GM18499 (cell line): Measurements from ENCODE around the gene ITPKB.
A peak's percentile ranks its signal among the peaks of the same experiment; 100 is the strongest.
"Not testable (repeated sequence)": the region's sequence is repeated elsewhere in the genome, so short reads cannot be mapped to it uniquely, and the experiment has no call there.

Experiments used
- ATAC-seq: cut with Tn5 transposase; IDR thresholded peaks from one replicate; pipeline ENCODE4 v1.9.1; 2021; ENCODE audit warnings: moderate number of reproducible peaks; ENCODE audit not compliant: insufficient read depth, unreplicated experiment

ITPKB gene

DNA sequence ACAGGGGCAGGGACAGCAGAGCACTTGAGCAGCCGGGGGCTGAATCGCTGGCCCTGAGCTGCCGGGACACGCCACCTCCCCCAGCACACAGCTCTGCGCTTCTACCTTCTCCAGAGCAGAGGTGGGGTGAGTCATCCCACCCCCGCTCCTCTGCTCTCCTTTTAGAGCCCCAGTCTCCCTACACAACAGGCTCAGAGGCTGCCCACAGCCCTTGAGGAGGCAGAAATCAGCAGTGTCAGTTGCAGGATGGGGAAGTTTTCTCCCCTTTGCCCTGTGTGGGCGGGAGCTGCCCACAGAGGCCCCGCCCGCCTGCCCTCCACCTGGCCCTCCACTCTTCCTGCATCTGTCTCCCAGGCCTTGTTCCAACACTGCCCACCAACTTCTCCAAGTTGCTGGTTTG is 95.9 kb downstream of the ITPKB start:
- peak; percentile 49 for ATAC-seq

DNA sequence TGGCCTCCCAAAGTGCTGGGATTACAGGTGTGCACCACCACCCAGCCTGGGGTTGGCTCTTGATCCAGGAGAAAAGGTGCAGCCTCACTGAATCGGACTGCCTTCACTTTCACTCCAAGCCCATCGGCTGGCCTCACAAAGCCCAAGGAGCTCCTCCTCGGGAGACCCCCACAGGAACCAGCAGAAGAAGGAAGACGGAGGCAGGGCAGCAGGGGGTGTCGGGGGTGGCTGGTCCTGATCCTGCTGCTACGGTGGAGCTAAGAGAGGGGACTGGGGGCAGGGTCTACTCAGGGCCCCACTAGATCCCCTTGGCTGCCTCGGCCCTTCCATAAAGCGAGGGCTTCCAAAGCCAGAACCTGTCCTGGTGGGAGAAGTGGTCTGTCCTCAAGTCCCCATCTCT is 96.7 kb downstream of the ITPKB start:
- ATAC-seq = no peak

DNA sequence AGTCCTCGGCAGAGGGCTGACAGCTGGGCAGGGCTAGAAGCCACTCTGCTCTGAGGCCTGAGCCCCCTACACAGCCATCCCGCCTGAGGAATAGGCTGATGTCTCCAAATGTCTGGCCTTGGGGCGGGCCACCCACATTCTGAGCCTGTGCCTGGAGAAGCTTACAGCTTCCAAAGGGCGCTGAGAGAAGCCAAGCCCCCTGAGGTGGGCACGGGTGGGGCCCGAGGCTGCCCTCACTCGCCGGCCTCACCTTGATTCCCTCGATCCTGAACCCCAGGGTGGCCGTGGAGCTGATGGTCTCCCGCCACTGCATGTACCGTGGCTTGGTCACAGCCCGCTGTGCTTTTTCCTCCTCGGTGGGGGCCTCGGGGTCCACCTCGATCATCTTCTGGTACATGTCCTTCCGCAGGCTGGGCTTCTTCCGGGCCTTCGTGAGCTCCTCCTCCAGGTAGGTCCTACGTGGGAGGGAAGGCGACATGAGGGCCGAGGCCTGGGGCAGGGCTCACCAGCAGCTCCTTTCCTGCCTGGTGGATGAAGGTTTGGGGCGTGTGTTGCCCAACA is 97.3 kb downstream of the ITPKB start:
- no peak for ATAC-seq

DNA sequence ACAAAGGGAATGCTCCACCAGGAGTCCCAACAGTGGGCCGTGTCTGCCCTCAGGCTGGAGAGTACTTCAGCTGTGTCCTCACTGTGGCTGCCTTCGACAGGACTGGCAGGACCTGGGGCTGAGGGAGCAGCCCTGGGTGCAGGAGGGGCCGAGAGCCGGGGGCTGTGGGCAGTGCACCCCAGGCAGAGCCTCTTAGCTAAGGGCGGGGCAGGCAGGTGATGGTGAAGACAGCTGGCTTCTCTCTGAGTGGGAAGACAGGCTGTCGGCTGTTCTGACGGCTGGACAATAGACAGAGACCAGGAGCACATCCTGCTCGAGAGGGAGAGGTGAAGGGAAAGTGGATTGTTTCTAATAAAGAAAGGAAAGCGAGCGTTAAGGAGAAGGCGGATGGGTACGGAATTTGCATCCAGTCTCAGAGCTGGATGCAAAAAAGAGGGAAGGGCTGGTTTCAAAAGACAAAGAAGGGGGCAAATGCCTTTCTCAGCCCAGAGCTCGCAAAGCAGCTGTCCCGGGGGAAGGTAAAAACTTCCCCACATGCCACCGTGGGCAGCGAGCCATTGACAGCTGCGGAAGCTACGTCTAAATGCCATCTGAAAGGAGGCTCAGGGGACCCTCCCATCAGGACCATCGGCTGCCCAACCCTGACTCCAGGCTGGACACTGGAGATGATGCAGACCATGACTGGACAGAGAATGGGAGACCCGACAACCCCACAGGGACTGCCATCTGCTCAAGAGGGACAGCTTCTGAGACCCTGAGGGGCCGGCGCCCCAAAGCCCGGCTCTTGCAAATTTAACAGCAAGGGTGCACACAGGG is 98.6 kb downstream of the ITPKB start:
- ATAC-seq = no peak

DNA sequence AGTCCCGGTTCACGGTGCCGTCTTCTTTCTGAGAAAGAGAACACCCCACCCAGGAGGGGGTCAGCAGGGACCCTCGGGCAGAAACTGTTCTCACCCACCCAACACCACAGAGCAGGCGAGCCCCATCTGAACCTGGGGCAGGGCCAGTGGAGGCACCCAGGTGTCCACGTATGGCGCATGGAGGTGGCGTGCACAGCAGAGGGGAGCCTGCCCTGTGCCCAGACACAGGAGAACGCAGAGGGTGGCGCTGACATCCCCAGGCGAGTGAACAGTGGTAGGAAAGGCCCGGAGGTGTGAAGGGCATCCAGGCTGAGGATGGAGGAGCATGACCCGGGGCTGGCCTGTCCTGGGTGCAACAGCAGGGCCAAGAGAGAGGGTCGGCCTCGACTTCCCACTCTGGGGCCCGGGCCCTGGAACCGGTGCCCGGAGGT is 99.4 kb downstream of the ITPKB start:
- ATAC-seq = no peak

DNA sequence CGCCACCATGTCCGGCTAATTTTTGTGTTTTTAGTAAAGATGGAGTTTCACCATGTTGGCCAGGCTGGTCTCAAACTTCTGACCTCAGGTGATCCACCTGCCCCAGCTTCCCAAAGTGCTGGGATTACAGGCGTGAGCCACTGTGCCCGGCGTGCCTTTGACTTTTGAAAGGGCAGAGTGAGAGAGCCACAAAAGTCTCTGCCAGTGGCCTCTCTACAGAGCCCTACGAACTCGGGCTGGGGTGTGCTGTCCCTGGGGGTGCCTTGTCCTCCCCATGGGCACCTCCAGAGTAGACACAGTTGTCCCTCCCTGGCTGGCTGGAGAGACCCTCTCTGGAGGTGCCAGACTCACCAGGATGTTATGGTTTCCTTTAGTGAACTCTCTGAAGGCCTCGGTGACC is 99.9 kb downstream of the ITPKB start:
- ATAC-seq = not testable (repeated sequence)

DNA sequence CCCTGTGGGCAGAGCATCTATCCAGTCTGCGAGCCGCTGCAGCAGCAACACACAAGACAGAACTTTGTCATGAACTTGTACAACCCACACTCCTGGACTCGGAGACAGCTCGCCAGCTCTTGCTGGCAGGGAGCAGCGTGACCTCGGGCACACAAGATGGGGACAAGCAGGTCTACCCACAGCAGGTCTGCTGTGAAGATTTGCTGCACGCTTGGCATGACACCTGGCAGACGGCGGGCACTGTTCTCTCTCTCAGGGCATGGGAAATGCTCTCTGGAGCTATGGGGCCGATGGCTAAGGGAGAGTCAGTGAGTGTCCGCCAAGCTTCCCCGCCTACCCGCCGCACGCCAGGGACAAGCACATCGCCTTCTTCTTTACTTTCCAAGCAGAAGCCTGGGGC is 100.5 kb downstream of the ITPKB start:
- no peak for ATAC-seq

DNA sequence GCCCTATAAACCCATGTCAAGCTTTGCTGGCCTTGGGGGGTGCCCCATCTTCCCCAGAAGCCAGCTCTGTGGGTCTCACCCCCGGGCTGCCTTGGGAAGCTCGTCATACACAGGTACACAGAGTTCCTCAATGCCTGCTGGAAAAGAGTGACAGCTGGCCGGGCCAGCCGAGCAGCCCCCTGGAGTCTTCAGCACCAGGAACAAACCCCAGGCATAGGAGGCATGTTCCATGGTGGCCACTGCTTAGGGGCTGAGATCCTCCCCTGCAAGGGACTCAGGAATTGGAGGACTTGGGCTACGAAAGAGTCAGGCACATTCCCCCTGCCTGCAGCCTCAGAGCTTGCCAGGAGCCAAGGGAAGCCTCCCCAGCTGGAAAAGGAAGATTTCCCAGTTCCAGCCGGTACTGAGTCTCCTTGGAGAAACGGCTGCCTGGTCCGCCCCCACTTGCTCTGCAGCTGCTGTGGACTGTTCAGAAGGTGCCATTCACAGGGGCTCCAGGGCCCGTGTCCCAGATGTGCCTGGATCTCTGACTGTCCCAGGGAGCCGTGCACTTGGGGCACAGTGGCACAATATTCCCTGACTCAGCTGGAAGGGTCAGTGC is 101.0 kb downstream of the ITPKB start:
- no peak for ATAC-seq

DNA sequence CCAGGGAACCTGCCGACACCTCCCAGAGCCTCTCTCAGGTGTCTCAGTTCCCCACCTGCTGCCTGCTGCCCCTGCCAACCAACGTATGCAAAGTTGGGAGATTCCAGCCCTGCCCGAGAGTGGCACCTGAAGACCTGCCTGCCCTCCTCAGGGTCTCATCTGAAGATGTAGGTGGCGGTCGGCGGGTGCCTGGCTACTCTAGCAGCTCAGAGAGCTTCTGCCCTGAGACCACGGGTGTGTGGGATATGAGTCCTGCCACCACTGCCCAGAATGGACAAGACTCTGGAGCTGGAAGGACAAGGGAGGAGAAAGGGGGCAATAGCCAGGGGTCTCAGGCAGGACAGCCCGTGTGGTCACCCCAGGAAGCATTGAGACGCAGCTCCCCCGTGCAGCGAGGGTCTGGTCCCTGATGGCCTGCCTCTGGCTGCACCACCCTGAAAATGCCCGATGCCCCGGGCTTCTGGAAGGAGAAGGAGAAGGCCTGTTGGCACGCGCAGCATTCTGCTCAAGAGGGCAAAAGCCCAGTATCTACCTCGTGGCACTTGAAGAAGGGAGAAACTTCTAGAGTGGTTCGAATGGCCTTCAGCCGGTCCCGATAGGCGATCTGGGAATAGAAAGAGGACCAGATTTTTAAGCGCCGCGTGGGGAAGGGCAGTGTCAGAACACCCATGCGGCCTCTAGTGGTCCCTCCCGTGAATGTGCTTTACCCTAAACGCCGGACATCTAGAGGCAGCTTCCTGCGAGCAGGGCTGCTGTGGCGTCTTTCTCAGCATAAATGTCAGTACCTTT is 101.7 kb downstream of the ITPKB start:
- no peak for ATAC-seq

DNA sequence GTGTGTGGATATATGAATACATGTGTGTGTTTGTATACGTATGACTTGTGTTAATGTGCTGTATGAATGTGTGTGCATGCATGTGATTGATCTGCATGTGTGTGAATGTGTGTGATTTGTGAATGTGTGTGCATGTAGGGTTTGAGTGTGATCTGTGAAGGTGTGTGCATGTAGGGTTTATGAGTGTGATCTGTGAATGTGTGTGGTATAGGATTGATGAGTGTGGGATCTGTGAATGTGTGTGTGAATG is 102.3 kb downstream of the ITPKB start:
- no peak for ATAC-seq

DNA sequence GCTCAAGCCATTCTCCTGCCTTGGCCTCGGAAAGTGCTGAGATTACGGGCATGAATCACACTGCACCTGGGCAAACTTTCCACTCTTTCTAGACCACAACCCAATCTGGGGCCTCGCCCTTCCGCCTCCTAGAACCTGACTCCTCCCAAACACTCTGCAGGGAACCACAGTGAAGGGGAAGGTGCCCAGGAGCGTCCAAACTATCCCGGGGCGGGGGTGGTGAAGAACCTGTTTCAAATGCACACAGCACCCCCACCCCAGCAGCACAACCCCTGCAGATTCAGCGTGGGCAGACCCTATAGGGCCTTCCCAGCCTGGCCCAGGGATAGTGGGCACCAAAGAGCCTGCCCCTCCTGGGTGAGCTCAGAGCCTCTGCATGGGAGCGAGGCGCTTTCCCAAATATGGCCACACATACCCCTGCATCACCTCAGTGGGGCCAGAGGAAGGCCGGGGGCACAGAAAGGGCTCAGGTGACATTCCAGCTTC is 103.6 kb downstream of the ITPKB start:
- ATAC-seq = no peak

DNA sequence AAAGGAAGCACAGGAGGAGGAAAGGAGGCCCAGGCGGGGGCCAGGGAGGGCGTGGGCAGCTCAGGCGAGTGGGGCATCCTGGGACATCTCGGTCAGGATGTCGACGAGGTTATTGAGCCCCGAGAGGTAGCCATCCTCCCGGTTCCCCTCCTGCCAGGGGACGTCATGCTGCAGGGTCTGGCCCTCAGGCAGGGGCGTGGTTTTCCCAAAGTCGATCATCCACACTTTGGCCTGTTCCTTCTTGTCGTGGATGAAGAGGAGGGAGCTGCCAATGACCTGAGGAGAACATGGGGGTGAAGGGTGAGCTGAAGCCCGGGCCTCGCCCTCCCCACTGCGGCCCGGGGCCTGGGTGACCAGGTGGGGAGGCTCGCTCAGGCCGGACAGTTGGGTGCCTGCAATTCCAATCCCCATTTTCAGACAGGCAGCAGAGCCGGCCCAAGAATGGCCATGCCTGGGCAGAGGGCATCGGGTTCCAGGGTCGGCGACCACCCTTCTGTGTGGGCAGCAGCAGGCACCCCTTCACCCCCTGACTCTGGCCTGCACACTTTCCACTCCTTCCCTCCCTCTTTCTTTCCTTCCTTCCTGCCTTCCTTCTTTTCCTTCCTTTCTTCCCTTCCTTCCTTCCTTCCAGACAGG is 104.4 kb downstream of the ITPKB start:
- no peak for ATAC-seq

DNA sequence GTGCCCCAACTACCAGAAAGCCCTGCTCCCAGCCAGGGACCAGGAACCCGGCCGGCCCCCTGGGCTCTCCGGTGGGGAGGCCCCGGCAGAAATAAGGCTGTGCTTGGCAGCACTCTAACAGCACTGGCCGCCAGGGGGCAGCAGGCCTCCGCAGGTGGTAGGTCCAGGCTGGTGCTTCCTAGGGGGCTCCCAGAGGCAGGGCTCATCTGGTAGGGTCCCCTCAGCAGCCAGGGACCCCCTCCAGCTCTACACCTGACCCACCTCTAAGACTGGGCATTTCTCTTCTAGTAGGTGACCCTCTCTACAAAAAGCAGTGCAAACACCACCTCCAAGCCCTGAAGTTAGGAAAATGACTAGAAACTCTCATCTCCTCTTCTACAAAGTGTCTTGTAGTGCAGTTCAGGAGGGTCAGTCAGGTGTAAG is 104.9 kb downstream of the ITPKB start:
- peak; percentile 54 for ATAC-seq

DNA sequence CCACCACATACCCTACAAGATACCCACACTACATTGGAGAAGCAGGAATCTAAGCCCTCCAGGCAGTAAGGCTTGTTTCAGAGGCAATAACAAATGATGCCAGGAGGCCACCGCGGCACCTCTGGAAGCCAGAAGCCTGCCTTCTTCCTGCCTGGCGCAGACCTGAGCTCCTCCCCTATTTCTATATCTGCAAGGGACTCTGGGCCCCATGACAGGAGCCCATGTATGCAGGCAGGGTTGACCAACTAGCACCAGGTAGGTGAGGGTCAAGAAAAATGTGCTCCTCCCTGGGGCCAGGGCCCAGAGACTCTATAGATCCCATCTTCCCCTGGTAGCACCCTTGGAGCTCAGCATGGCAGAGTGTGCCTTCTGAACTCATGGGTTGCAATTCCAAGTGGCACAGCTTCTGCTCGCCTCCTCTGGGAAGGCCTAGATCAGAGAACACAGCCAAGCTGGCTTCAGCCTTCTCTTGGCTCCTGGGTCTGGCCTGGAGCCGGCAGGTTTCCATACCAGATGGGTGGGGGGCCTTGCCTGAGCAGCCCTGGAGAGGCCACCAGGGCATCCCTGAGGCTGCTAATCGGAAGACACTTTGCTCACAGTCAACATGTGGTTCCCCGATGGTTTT is 105.4 kb downstream of the ITPKB start:
- ATAC-seq = no peak

DNA sequence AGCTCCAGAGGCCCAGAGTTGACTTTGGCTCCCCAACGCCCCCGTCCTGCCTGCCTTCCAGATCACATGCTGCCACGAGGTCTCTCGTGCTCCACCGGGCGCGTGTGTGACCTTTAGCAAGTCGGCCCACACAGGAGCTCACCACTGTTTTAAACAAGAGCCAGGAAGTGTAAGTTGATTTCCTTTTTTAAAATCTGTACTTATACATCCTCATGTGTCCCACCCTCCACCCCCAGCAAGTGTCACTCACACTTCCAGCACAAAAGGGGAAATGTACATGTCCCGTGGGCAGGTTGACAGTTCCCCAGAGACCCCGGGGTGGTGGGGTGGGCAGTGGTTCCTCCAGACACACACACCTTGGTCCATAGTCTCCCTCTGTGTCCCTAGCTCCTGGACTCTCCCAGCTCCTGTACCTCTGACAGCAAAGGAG is 106.1 kb downstream of the ITPKB start:
- no peak for ATAC-seq

DNA sequence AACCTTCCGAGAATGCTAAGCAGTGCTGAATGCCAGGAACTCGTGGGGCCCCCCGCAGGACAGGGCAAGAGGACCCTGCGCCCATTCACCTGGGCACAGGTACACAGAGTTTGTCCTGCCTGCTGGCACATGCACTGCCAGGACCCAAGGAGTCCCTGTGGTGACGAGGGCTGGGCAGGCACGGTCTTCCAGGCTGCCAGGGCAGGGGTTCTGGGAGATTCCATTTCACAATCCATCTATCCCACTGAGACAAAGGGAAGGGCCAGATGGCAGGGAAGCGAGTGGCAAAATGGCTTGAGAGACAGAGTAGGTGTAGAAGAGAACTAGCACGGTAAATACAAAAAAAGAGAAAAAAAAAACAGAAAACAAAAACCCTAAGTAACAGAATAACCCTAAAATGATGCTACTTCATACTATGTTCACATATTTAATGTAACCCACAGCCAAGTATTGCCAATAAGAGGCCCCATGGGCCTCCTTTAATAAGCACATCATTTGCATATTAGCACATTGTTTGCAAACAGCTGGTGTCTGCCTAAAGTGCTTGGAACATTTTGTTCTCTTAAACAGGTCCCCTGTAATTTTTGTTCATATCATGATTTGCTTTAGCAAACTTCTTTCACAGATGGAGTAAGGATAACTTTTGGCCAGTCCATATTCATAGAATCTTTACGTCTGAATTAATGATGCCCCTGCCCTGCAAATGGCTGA is 106.8 kb downstream of the ITPKB start:
- no peak for ATAC-seq

DNA sequence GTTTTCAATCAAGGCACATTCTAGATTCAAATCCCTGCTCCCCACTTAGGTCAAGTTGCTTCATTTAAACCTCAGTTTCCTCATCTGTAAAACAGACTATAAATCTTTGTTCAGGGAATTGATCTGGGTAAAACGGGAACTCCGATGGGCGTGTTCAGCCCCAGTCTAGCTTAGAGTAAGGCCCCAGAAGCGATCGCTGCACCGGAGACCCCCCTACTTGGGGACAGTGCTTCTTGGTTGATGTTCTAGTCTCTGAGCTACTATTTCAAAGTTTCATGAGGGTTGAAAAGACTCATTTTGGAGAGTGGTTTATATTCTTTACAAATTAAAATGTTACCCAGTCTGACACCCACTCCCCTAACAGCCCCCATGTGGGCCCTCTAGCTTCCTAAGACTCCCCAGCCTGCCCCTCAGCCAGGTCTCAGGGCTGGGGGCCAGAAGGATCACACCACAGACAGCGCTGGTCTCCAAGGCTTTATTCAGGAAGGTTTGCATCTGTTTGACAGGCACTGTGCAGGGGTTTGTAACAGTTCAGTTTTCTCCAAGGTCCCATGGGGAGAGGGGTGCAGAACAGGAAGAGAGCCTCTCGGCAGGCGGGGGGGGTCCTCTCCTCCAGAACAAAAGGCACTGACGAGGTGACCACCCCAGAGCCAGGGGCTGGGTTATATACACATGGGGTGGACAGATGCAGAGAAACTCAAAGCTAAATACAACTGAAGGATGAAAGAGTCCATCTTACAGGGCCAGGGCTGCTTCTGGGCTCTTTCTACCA is 107.7 kb downstream of the ITPKB start:
- no peak for ATAC-seq

DNA sequence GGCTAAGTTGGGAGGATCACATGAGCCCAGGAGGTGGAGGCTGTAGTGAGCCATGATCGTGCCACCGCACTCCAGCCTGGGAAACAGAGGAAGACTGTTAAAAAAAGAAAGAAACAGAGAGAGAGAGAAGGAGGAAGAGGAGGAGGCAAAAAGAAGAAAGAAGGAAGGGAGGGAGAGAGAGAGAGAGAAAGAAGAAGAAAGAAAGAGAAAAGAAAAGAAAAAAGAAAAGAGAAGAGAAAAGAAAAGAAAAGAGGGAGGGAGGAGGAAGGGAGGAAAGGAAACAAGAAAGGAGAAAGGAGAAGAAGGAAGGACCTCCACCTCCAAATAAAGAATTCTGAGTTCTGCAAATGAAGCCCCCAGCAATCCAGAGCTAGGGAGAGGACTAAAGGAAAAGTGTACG is 108.5 kb downstream of the ITPKB start:
- no peak for ATAC-seq
